SK-N-SH treated with all-trans-retinoic acid at 6 μM for 48 hours (cell line): ENCODE data around the gene DNAJC27.

Source experiments
- ATAC-seq: fragments of 200-7000 bp; cut with Tn5 transposase; 3 replicates; pipeline ENCODE4 v1.9.1; 2020; ENCODE audit warnings: mild to moderate bottlenecking, moderate library complexity
- BACH2 ChIP-seq: fragments of 250-450 bp; sonication (Bioruptor Pico); IDR thresholded peaks from 2 replicates; pipeline ENCODE4 v1.9.0; 2021; ENCODE audit warnings: mild to moderate bottlenecking, borderline replicate concordance
- CSDC2 ChIP-seq: fragments of 250-450 bp; sonication (Bioruptor Pico); IDR thresholded peaks from 2 replicates; pipeline ENCODE4 v1.5.0; 2020; ENCODE audit warnings: mild to moderate bottlenecking, moderate library complexity
- ESRRG ChIP-seq: fragments of 250-450 bp; sonication (Bioruptor Pico); IDR thresholded peaks from 2 replicates; pipeline ENCODE4 v1.6.1; 2021; ENCODE audit warnings: mild to moderate bottlenecking
- GLIS3 ChIP-seq: fragments of 250-450 bp; sonication (Bioruptor Pico); IDR thresholded peaks from 2 replicates; pipeline ENCODE4 v1.5.0; 2020; ENCODE audit warnings: mild to moderate bottlenecking, moderate library complexity
- ISL1 ChIP-seq: fragments of 250-450 bp; sonication (Bioruptor Pico); IDR thresholded peaks from 2 replicates; pipeline ENCODE4 v2.1.2; 2022; ENCODE audit warnings: mild to moderate bottlenecking, moderate library complexity
- OSR1 ChIP-seq: fragments of 250-450 bp; sonication (Bioruptor Pico); IDR thresholded peaks from 2 replicates; pipeline ENCODE4 v1.8.0; 2022; ENCODE audit warnings: moderate library complexity, mild to moderate bottlenecking, inconsistent platforms
- PPARA ChIP-seq: fragments of 250-450 bp; sonication (Bioruptor Pico); IDR thresholded peaks from 2 replicates; pipeline ENCODE4 v1.5.0; 2020; ENCODE audit warnings: mild to moderate bottlenecking, borderline replicate concordance
- RARB ChIP-seq: fragments of 250-450 bp; sonication (Bioruptor Pico); IDR thresholded peaks from 2 replicates; pipeline ENCODE4 v1.8.0; 2021; ENCODE audit warnings: mild to moderate bottlenecking, moderate library complexity
- SNAI2 ChIP-seq: fragments of 250-450 bp; sonication (Bioruptor Pico); IDR thresholded peaks from 2 replicates; pipeline ENCODE4 v1.5.0; 2020; ENCODE audit warnings: mild to moderate bottlenecking, moderate library complexity
- TCF4 ChIP-seq: fragments of 250-450 bp; sonication (Bioruptor Pico); IDR thresholded peaks from 2 replicates; pipeline ENCODE4 v1.8.0; 2021; ENCODE audit warnings: mild to moderate bottlenecking, moderate library complexity, borderline replicate concordance
- TOX ChIP-seq: fragments of 250-450 bp; sonication (Bioruptor Pico); IDR thresholded peaks from 2 replicates; pipeline ENCODE4 v1.8.0; 2021; ENCODE audit warnings: mild to moderate bottlenecking, moderate library complexity, borderline replicate concordance
- ZC3H10 ChIP-seq: fragments of 250-450 bp; sonication (Bioruptor Pico); IDR thresholded peaks from 2 replicates; pipeline ENCODE4 v1.5.1; 2021; ENCODE audit warnings: mild to moderate bottlenecking, moderate library complexity
- ZFP3 ChIP-seq: fragments of 250-450 bp; sonication (Bioruptor Pico); IDR thresholded peaks from 2 replicates; pipeline ENCODE4 v1.5.0; 2020; ENCODE audit warnings: mild to moderate bottlenecking, moderate library complexity
- ZFP30 ChIP-seq: fragments of 450-650 bp; formaldehyde crosslinking; IDR thresholded peaks from 2 replicates; pipeline ENCODE4 v1.5.0; 2022; ENCODE audit warnings: mild to moderate bottlenecking, moderate library complexity
- ZNF565 ChIP-seq: fragments of 450-650 bp; formaldehyde crosslinking; conservative IDR thresholded peaks from 2 replicates; pipeline ENCODE4 v1.5.0; 2020; ENCODE audit warnings: low read depth, mild to moderate bottlenecking, moderate library complexity
- ZNF70 ChIP-seq: fragments of 450-650 bp; formaldehyde crosslinking; IDR thresholded peaks from 2 replicates; pipeline ENCODE4 v1.5.0; 2020; ENCODE audit warnings: mild to moderate bottlenecking, moderate library complexity
- ZNF8 ChIP-seq: fragments of 450-650 bp; formaldehyde crosslinking; IDR thresholded peaks from 2 replicates; pipeline ENCODE4 v1.5.0; 2020; ENCODE audit warnings: mild to moderate bottlenecking, moderate library complexity
- TF ChIP-seq, protein P1 (sequence below): fragments of 250-450 bp; sonication (Bioruptor Pico); IDR thresholded peaks from 2 replicates; pipeline ENCODE4 v1.8.0; 2020; ENCODE audit warnings: mild to moderate bottlenecking, moderate library complexity, borderline replicate concordance
- TF ChIP-seq, protein P2 (sequence below): fragments of 250-450 bp; sonication (Bioruptor Pico); IDR thresholded peaks from 2 replicates; pipeline ENCODE4 v1.5.1; 2021; ENCODE audit warnings: mild to moderate bottlenecking, moderate library complexity
- TF ChIP-seq, protein P3 (sequence below): fragments of 250-450 bp; sonication (Bioruptor Pico); IDR thresholded peaks from 2 replicates; pipeline ENCODE4 v1.5.0; 2020; ENCODE audit warnings: mild to moderate bottlenecking, moderate library complexity
- TF ChIP-seq, protein P4 (sequence below): fragments of 250-450 bp; sonication (Bioruptor Pico); IDR thresholded peaks from 2 replicates; pipeline ENCODE4 v1.5.1; 2020; ENCODE audit warnings: low read depth, mild to moderate bottlenecking, moderate library complexity

Gene DNAJC27

DNA sequence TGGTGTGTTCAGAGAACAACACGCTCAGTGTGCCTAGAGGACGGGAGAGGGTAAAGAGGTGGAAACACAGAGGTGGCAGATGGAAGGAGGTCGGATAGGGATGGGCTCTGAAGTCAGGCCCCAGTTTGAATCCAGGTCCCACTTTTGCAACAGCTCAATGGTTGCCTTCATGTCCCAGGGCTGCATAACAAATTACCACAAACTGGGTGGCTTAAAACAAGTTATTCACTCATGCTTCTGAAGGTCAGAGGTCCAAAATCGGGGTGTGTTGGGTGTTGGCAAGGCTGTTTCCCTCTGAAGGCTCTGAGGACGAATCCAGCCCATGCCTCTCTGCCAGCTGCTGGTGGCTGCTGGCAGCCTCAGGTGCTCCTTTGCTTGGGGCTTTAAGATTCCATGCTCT, 39.0 kb downstream of the DNAJC27 start:
- ATAC-seq = no peak
- TF ChIP-seq, protein P1, sequence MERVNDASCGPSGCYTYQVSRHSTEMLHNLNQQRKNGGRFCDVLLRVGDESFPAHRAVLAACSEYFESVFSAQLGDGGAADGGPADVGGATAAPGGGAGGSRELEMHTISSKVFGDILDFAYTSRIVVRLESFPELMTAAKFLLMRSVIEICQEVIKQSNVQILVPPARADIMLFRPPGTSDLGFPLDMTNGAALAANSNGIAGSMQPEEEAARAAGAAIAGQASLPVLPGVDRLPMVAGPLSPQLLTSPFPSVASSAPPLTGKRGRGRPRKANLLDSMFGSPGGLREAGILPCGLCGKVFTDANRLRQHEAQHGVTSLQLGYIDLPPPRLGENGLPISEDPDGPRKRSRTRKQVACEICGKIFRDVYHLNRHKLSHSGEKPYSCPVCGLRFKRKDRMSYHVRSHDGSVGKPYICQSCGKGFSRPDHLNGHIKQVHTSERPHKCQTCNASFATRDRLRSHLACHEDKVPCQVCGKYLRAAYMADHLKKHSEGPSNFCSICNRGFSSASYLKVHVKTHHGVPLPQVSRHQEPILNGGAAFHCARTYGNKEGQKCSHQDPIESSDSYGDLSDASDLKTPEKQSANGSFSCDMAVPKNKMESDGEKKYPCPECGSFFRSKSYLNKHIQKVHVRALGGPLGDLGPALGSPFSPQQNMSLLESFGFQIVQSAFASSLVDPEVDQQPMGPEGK (CRISPR knock-in tag) = no peak
- TF ChIP-seq PPARA (CRISPR knock-in tag) (no peak), OSR1 (no peak), GLIS3 (CRISPR knock-in tag) (no peak), ZFP3 (CRISPR knock-in tag) (no peak), ESRRG (CRISPR knock-in tag) (no peak), CSDC2 (CRISPR knock-in tag) (no peak), ZNF8 (CRISPR knock-in tag) (no peak), RARB (no peak), ZC3H10 (CRISPR knock-in tag) (no peak), ZNF70 (CRISPR knock-in tag) (no peak), BACH2 (no peak)
- TF ChIP-seq, protein P2, sequence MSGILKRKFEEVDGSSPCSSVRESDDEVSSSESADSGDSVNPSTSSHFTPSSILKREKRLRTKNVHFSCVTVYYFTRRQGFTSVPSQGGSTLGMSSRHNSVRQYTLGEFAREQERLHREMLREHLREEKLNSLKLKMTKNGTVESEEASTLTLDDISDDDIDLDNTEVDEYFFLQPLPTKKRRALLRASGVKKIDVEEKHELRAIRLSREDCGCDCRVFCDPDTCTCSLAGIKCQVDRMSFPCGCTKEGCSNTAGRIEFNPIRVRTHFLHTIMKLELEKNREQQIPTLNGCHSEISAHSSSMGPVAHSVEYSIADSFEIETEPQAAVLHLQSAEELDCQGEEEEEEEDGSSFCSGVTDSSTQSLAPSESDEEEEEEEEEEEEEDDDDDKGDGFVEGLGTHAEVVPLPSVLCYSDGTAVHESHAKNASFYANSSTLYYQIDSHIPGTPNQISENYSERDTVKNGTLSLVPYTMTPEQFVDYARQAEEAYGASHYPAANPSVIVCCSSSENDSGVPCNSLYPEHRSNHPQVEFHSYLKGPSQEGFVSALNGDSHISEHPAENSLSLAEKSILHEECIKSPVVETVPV (CRISPR knock-in tag) = no peak

DNA sequence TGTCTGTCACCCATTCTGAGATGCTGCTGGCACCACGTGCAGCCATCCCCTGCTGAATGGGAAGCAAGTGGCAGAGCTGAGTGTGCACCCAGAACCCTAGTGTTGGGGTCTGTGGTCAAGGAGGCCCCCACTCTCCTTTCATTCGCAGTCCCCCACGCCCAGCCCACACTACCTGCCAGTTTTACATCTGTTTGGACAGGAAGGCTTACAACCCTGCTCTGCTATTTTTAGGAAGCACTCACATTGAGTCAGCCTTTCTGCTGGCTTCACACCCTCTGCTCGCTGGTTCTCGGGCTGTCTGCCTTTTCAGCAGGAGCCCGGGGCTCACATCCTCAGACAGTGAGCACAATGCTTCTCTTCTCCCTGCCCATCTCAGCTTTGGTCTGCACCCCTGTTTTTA, 41.0 kb downstream of the DNAJC27 start:
- ATAC-seq = peak; percentile 65
- TF ChIP-seq BACH2 (no peak), OSR1 (no peak)

DNA sequence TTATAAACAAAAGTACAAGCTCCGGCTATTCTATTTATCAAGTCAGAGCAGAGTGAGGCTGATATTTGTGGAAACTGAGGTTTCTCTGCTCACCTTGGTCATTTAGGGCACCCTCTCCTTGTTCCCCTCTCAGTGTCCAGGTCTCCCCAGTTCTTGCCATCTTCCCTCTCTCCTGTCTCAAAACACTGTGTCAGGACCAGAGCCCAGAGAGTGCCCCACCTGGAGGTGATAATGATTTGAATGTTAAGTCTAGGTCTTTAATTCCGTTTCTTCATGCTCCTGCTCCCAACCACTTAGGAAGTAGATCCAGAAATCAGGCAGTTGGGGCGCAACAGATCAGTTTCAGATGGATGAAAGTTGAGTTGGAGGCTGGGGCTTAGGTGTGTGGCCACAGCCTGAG, 42.5 kb downstream of the DNAJC27 start:
- TF ChIP-seq ZC3H10 (CRISPR knock-in tag) = no peak
- TF ChIP-seq SNAI2 = no peak
- no peak for TF ChIP-seq PPARA (CRISPR knock-in tag)
- TF ChIP-seq, protein P3, sequence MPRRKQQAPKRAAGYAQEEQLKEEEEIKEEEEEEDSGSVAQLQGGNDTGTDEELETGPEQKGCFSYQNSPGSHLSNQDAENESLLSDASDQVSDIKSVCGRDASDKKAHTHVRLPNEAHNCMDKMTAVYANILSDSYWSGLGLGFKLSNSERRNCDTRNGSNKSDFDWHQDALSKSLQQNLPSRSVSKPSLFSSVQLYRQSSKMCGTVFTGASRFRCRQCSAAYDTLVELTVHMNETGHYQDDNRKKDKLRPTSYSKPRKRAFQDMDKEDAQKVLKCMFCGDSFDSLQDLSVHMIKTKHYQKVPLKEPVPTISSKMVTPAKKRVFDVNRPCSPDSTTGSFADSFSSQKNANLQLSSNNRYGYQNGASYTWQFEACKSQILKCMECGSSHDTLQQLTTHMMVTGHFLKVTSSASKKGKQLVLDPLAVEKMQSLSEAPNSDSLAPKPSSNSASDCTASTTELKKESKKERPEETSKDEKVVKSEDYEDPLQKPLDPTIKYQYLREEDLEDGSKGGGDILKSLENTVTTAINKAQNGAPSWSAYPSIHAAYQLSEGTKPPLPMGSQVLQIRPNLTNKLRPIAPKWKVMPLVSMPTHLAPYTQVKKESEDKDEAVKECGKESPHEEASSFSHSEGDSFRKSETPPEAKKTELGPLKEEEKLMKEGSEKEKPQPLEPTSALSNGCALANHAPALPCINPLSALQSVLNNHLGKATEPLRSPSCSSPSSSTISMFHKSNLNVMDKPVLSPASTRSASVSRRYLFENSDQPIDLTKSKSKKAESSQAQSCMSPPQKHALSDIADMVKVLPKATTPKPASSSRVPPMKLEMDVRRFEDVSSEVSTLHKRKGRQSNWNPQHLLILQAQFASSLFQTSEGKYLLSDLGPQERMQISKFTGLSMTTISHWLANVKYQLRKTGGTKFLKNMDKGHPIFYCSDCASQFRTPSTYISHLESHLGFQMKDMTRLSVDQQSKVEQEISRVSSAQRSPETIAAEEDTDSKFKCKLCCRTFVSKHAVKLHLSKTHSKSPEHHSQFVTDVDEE (CRISPR knock-in tag) = no peak
- TF ChIP-seq, protein P4, sequence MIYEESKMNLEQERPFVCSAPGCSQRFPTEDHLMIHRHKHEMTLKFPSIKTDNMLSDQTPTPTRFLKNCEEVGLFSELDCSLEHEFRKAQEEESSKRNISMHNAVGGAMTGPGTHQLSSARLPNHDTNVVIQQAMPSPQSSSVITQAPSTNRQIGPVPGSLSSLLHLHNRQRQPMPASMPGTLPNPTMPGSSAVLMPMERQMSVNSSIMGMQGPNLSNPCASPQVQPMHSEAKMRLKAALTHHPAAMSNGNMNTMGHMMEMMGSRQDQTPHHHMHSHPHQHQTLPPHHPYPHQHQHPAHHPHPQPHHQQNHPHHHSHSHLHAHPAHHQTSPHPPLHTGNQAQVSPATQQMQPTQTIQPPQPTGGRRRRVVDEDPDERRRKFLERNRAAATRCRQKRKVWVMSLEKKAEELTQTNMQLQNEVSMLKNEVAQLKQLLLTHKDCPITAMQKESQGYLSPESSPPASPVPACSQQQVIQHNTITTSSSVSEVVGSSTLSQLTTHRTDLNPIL (CRISPR knock-in tag) = no peak
- no peak for TF ChIP-seq ISL1 (CRISPR knock-in tag)
- TF ChIP-seq OSR1 = no peak
- TF ChIP-seq, protein P2 (CRISPR knock-in tag) = no peak
- no peak for TF ChIP-seq GLIS3 (CRISPR knock-in tag)
- no peak for TF ChIP-seq ZNF565 (CRISPR knock-in tag)
- no peak for TF ChIP-seq ZFP30
- TF ChIP-seq ESRRG (CRISPR knock-in tag) = no peak
- no peak for TF ChIP-seq RARB
- no peak for TF ChIP-seq ZNF70 (CRISPR knock-in tag)
- TF ChIP-seq CSDC2 (CRISPR knock-in tag) = no peak
- TF ChIP-seq TCF4 (CRISPR knock-in tag) = no peak
- TF ChIP-seq, all 23 proteins: peak for 0
- no peak for ATAC-seq

DNA sequence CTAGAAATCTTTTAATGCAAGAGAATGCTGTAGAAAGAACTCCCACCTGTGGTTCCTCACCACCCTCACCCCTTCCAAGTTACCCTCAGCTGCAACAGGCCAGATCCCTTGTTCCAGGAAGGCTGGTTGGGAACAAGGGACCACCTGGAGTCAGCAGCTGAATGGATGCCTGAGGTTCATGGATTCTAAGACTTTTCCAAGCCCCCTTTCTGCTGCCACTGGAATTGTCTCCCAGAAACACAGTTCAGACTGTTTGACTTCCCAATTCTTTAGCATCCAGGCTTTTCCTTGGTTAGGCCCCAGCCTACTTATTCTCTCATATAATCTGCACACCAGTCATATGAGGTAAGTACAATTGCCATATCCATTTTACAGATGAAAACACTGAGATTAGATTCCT, 43.7 kb downstream of the DNAJC27 start:
- no peak for ATAC-seq
- TF ChIP-seq SNAI2 (no peak), ZNF8 (CRISPR knock-in tag) (no peak), TCF4 (CRISPR knock-in tag) (no peak), ZC3H10 (CRISPR knock-in tag) (no peak), ISL1 (CRISPR knock-in tag) (no peak), ESRRG (CRISPR knock-in tag) (no peak), ZFP3 (CRISPR knock-in tag) (no peak), CSDC2 (CRISPR knock-in tag) (no peak), ZNF70 (CRISPR knock-in tag) (no peak), TOX (CRISPR knock-in tag) (no peak), GLIS3 (CRISPR knock-in tag) (no peak), BACH2 (no peak)
- TF ChIP-seq, protein P4 (CRISPR knock-in tag) = no peak
- TF ChIP-seq, protein P1 (CRISPR knock-in tag) = no peak
- TF ChIP-seq, protein P2 (CRISPR knock-in tag) = no peak
